ENCODE data around the gene NFATC2. TPM values are rescaled to one million over a fixed set of nuclear protein-coding genes. Genes with fewer than 3 reads are reported as not detected.
"Not testable (repeated sequence)": the region's sequence is repeated elsewhere in the genome, so short reads cannot be mapped to it uniquely, and the experiment has no call there.

The NFATC2 gene
- total RNA-seq, 2 experiments from 2014 or later = 35.8 to 36.5 TPM

DNA sequence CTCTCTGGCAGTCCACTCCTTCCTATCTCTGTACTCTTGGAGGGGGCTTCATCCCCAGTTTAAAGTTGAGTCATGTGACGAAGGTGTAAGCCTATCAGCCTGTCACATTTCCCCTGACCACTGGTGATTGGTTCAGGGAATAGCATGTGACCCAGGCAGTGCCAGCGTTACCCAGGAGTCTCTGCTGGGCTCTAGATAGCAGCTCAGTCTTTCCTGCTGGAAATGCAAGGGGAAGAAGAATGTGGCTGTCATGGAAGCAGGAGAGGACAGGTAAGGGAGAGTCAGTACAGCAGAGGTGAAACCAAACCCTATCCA lies 35.6 kb upstream of the NFATC2 start:
- Mint-ChIP-seq H3K36me3 (peaks cover 5% of the 10 kb centered on the region), H3K27ac (no peak overlapping the region), H3K9me3 (peaks cover 10% of the 10 kb centered on the region), H3K4me1 (ENCODE audit: low read depth) (peaks cover 20% of the 10 kb centered on the region), H3K27me3 (peaks cover 2% of the 10 kb centered on the region), H3K4me3 (no peak overlapping the region)
- intact Hi-C loops (cut with micrococcal nuclease) = no loop called here
- POLR2A ChIA-PET = no interaction called here
- CTCF ChIA-PET = interaction anchor here (0.9 kb wide), 1 partner anchor 8 kb away, joined by 3 read pairs; no protein-coding TSS in a partner anchor
- DNase-seq = no peak

DNA sequence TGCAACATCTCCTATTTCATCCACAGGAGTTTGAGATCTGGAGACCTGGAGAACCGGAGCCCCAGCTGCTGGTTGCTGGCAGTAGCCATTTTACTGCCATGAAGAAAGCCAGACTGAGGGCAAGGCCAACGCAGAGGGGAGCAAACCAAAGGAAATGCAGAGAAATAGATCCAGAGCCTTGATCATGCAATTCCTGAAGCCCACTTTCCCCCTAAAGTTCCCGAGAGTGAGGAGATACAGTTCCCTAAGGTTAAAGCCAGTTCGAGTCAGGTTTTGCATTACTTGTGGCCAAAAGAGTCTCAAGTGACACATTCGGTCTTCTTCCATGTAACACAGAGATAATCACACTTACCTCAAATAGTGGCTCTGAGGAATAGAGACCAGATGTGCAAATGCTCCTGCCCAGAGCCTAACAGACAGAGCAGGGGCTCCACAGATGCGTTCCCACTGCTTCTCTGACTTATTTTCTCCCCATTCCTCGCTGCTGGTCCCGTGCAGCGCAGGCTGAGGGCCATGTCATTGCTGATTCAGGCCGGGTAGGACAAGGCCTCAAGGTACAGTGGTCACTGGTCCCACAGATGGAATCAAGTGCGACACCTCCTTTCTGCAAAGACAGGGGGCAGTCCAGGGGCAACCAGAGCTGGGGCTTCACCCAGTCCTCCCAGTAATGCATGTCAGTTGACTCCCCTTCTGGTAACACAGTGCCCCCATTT lies 35.1 kb upstream of the NFATC2 start:
- Mint-ChIP-seq H3K27ac (no peak overlapping the region), H3K4me1 (ENCODE audit: low read depth) (peaks cover 20% of the 10 kb centered on the region), H3K9me3 (peaks cover 10% of the 10 kb centered on the region), H3K36me3 (peaks cover 5% of the 10 kb centered on the region), H3K4me3 (no peak overlapping the region), H3K27me3 (peaks cover 2% of the 10 kb centered on the region)
- POLR2A ChIA-PET = no interaction called here
- no peak for DNase-seq
- intact Hi-C loops (cut with micrococcal nuclease) = no loop called here
- CTCF ChIA-PET = interaction anchor here (0.9 kb wide), 1 partner anchor 8 kb away, joined by 3 read pairs; no protein-coding TSS in a partner anchor

DNA sequence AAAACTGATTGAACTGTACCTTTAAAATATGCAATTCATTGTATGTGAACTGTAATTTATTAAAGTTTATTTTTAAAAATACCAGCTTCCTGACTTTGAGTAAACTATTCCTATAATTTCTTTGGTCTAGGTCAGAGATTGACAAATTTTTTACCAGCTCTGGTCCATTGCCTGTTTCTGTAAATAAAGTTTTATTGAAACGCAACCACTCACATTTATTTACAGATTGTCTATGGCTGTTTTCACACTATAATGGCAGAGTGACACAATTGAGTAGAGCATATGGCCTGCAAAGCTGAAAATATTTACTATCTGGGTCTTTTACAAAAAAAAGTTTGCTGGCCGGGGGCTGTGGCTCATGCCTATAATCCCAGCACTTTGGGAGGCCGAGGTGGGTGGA lies 33.0 kb upstream of the NFATC2 start:
- intact Hi-C loops (cut with micrococcal nuclease) = no loop called here
- Mint-ChIP-seq H3K36me3 (peaks cover 5% of the 10 kb centered on the region), H3K27ac (no peak overlapping the region), H3K4me1 (ENCODE audit: low read depth) (peaks cover 20% of the 10 kb centered on the region), H3K4me3 (no peak overlapping the region), H3K27me3 (peaks cover 5% of the 10 kb centered on the region), H3K9me3 (peaks cover 10% of the 10 kb centered on the region)
- ChIA-PET POLR2A (no interaction called here), CTCF (interaction anchor here (0.6 to 2.1 kb wide), 3 partner anchors 19 to 102 kb away, joined by 3 to 6 read pairs (median 4); no protein-coding TSS in a partner anchor)
- no peak for DNase-seq

DNA sequence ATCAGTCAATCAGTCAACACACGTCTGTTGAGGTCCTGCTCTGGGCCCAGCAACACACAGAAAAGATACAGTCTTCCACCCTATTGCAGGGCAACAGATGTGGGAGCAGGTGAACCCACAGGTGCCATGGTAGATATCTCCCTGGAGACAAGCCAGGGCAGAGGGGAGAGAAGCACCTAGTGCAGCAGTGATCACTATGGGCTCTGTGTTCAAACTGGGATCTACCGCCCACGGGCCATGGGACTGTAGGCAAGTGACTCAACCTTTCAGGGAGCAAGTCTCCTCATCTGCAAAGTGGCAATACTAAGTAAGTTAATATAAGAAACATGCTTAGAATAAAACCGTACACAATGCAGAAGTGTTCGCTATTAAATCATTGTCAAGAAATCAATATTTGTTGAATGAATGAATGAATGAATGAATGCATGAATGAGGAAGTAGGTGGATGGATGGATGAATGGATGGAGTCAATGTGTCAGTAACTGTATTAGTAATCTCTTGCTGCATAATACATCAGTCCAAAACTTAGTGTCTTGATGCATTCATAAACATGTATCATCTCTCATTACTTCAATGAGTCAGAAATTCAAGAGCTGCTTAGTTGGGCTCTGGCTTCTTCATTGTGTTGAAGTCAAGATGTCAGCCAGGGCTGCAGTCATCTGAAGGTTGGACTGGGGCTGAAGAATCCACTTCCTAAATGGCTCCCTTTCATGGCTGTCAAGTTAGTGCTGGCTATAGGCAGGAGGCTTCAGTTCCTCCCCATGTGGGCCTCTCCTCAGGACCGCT lies 31.9 kb upstream of the NFATC2 start:
- H3K27me3 Mint-ChIP-seq = peaks cover 7% of the 10 kb centered on the region
- peaks cover 20% of the 10 kb centered on the region for H3K4me1 Mint-ChIP-seq (ENCODE audit: low read depth)
- CTCF ChIA-PET = interaction anchor here (0.9 to 2.1 kb wide), 2 partner anchors 20 to 22 kb away, joined by 3 to 6 read pairs; no protein-coding TSS in a partner anchor
- peaks cover 10% of the 10 kb centered on the region for H3K9me3 Mint-ChIP-seq
- peak; percentile 70 for DNase-seq
- peak overlapping the region; percentile 40 for H3K27ac Mint-ChIP-seq
- peaks cover 5% of the 10 kb centered on the region for H3K36me3 Mint-ChIP-seq
- POLR2A ChIA-PET = interaction anchor here (1.0 kb wide), 1 partner anchor 34 kb away, joined by 3 read pairs; no protein-coding TSS in a partner anchor
- no peak overlapping the region for H3K4me3 Mint-ChIP-seq
- intact Hi-C loops (cut with micrococcal nuclease) = loop anchor here (1.0 kb wide), 2 partner anchors 34 to 43 kb away; no protein-coding TSS in a partner anchor

DNA sequence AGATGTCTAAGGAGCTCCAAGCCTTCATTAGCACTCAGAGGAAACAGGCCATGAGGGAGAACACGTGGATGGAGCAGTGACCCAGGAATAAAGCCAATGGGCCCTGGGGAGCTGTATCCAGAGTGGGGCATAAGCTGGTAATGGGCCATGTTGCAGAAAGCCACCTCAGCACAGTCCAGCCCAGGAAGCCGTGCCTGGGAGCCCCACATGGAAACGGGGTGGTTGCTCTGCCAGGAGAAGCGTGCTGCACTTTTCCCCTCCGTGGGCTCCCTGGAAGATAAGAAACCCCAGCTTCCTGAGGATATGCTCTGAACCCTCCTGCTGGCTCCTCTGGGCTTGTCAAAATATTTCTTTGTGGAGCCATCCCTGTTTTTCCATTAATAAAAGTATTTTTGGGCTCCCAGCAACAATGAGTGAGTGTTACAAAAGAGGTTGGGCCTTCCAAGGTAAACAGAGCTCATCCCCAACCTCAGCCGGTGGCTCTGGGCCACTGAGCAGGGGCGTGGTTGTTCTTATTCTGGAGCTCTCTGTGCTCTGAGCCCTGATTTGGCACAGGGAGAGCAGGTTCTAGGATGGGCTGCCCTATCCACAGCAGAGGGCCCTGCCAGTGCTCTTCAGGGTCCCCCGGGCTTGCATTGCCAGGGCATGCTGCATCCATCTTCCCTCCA lies 31.2 kb upstream of the NFATC2 start:
- peaks cover 8% of the 10 kb centered on the region for H3K27me3 Mint-ChIP-seq
- peaks cover 11% of the 10 kb centered on the region for H3K9me3 Mint-ChIP-seq
- peaks cover 5% of the 10 kb centered on the region for H3K36me3 Mint-ChIP-seq
- H3K4me3 Mint-ChIP-seq = no peak overlapping the region
- H3K4me1 Mint-ChIP-seq (ENCODE audit: low read depth) = peaks cover 20% of the 10 kb centered on the region
- H3K27ac Mint-ChIP-seq = peak overlapping the region; percentile 40
- ChIA-PET POLR2A (interaction anchor here (1.1 to 1.4 kb wide), 2 partner anchors 24 to 169 kb away, joined by 4 to 6 read pairs; no protein-coding TSS in a partner anchor), CTCF (interaction anchor here (0.9 to 2.1 kb wide), 2 partner anchors 20 to 22 kb away, joined by 3 to 6 read pairs; no protein-coding TSS in a partner anchor)
- intact Hi-C loops (cut with micrococcal nuclease) = loop anchor here (1.0 kb wide), 2 partner anchors 35 to 42 kb away; no protein-coding TSS in a partner anchor
- DNase-seq = no peak

DNA sequence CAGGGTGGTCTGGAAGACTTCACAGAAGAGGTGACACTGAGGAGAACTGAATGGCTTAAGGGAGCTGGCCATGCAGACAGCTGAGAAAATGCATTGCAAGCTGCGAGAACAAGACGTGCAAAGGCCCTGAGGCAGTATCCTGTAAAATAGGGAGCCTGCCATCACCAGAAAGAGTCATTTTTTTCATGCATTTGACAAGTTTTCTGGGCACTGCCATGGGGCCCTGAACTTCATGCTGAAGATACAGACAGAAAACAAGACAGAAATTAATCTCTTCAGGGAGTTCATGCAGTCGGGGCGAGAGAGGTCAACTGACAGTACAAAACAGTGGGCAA lies 28.9 kb upstream of the NFATC2 start:
- peaks cover 5% of the 10 kb centered on the region for H3K36me3 Mint-ChIP-seq
- no peak overlapping the region for H3K4me3 Mint-ChIP-seq
- peaks cover 20% of the 10 kb centered on the region for H3K9me3 Mint-ChIP-seq
- H3K27ac Mint-ChIP-seq = no peak overlapping the region
- ChIA-PET CTCF (no interaction called here), POLR2A (no interaction called here)
- H3K27me3 Mint-ChIP-seq = peaks cover 6% of the 10 kb centered on the region
- intact Hi-C loops (cut with micrococcal nuclease) = no loop called here
- no peak for DNase-seq
- peaks cover 20% of the 10 kb centered on the region for H3K4me1 Mint-ChIP-seq (ENCODE audit: low read depth)

DNA sequence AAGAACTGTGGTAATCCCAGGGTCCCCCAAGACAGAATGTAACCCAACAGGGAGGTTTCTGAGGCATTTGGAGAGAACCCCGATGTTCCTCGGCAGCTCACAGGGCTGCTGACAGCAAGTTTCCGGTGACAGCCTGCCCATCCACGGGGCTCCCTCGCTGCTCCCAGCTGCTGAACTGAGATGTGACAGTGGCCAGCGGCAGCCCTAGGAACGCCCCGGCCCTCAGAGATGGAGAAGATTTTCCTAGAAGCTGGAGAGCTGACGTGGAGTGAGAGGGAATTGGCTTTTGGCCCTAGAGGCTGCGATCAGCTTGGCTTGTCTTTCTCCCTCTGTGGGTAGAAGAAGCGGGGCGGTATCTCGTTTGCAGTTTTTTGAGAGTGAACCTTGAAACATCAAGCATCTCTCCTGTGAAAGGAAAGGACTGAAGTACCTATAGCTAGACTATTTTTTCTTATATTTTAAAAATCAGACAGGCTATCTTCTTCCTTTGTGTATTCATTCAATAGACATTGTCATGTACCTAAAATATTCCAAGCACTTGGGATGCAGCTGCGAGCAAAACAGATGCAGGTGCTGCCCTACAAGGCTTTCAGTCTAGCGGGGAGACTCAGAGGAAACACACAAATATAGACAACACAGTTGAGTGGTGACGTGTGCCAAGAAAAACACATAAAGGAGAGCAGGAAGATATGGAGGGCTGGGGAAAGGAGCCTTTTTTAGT lies 28.4 kb upstream of the NFATC2 start:
- ChIA-PET CTCF (no interaction called here), POLR2A (no interaction called here)
- Mint-ChIP-seq H3K4me3 (no peak overlapping the region), H3K27me3 (peaks cover 6% of the 10 kb centered on the region), H3K4me1 (ENCODE audit: low read depth) (peaks cover 20% of the 10 kb centered on the region), H3K36me3 (peaks cover 5% of the 10 kb centered on the region), H3K9me3 (peaks cover 20% of the 10 kb centered on the region), H3K27ac (no peak overlapping the region)
- intact Hi-C loops (cut with micrococcal nuclease) = no loop called here
- DNase-seq = no peak

DNA sequence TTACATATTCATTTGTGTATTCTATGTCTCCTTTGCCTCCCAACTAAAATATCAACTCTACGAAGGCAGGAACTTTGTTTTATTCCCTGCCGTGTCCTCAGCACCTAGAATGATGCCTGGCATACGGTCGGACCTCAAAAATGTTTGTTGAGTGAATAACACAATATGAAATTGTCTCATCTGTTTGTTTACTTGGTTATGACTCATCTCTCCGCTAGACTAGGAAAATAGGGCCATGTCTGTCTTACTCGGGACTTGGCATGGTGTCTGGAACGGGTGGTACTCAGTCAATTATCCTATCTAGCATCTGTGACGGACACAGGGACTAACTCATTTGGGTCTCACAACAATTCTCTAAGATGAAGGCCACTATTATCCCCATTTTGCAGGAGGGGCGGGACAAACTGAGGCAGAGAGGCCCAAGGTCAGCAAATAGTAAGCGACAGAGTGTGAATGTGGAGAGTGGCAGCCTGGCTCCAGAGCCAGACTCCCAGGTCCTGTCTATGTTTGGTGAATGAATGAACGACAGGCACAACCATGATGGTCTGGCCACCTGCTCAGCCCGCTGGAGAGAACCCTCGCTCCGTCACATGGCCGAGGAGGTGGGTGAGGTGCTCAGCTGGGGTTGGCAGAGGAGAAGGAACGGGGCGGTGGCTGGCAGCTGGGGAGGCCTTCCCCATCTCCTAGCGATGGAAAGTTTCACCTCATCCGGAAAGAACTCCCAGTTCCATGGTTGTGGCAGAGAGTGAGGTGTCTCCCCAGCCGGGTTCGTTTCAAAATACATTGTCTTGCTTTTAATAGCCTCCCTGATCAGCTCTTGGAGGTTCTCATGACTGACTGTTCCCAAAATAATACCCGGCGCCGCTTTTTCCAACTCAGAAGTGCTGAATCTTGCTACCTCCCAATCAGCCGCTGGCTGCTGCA lies 27.6 kb upstream of the NFATC2 start:
- ChIA-PET CTCF (no interaction called here), POLR2A (no interaction called here)
- peaks cover 18% of the 10 kb centered on the region for H3K4me1 Mint-ChIP-seq (ENCODE audit: low read depth)
- H3K36me3 Mint-ChIP-seq = peaks cover 4% of the 10 kb centered on the region
- H3K27ac Mint-ChIP-seq = no peak overlapping the region
- peaks cover 18% of the 10 kb centered on the region for H3K9me3 Mint-ChIP-seq
- H3K4me3 Mint-ChIP-seq = no peak overlapping the region
- intact Hi-C loops (cut with micrococcal nuclease) = no loop called here
- no peak for DNase-seq
- peaks cover 6% of the 10 kb centered on the region for H3K27me3 Mint-ChIP-seq

DNA sequence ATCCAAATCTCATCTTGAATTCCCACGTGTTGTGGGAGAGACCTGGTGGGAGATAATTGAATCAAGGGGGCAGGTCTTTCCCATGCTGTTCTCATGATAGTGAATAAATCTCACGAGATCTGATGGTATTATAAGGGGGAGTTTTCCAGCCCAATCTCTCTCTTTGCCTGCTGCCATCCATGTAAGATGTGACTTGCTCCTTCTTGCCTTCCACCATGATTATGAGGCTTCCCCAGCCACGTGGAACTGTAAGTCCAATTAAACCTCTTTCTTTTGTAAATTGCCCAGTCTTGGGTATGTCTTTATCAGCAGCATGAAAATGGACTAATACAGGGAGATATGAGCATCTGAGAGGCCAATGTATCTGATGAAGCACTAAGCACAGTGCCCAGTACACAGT lies 26.0 kb upstream of the NFATC2 start:
- H3K27me3 Mint-ChIP-seq; H3K4me1 Mint-ChIP-seq (ENCODE audit: low read depth); H3K36me3 Mint-ChIP-seq; CTCF ChIA-PET; POLR2A ChIA-PET; DNase-seq; intact Hi-C loops (cut with micrococcal nuclease); H3K4me3 Mint-ChIP-seq; H3K27ac Mint-ChIP-seq: not testable (repeated sequence)
- H3K9me3 Mint-ChIP-seq = peaks cover 10% of the 10 kb centered on the region

DNA sequence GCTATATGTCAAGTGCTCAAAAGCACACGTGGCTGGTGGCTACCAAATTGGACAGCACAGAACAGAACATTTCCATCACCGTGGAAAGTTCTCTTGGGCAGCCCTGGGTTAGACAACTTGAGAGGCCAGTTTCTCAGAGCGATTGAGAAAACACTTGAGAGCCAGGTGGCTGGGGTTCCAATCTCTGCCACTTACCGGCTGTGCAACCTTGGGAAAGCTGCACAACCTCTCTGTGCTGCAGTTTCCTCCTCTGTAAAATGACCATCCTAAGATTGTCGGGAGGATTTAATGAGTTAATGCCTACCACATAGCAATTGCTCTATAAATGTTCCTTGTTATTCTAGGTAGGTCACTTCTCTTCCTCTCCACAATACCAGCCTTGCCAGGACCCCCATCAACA lies 25.1 kb upstream of the NFATC2 start:
- POLR2A ChIA-PET = no interaction called here
- intact Hi-C loops (cut with micrococcal nuclease) = no loop called here
- no peak overlapping the region for H3K27ac Mint-ChIP-seq
- peaks cover 10% of the 10 kb centered on the region for H3K9me3 Mint-ChIP-seq
- no peak overlapping the region for H3K4me3 Mint-ChIP-seq
- no peak for DNase-seq
- H3K36me3 Mint-ChIP-seq = no peaks in the 10 kb centered on the region
- CTCF ChIA-PET = interaction anchor here (1.0 kb wide), 1 partner anchor 189 kb away, joined by 3 read pairs; no protein-coding TSS in a partner anchor
- peaks cover 4% of the 10 kb centered on the region for H3K4me1 Mint-ChIP-seq (ENCODE audit: low read depth)
- H3K27me3 Mint-ChIP-seq = peaks cover 18% of the 10 kb centered on the region

DNA sequence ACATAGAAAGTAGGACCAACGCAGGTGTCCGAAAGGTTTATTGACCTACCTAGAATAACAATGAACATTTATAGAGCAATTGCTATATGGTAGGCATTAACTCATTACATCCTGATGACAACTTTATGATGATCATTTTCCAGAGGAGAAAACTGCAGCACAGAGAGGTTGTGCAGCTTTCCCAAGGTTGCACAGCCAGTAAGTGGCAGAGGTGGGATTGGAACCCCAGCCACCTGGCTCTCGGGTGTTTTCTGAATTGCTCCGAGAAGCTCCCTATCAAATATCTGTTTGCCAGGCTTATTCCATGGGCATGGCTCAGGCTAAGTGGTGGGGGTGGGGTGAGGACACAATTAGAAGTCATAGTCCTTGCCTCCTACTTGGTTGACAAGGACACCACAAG lies 24.1 kb upstream of the NFATC2 start:
- no peak for DNase-seq
- Mint-ChIP-seq H3K27ac (no peak overlapping the region), H3K9me3 (peaks cover 10% of the 10 kb centered on the region), H3K4me3 (no peak overlapping the region), H3K27me3 (peaks cover 22% of the 10 kb centered on the region), H3K36me3 (no peaks in the 10 kb centered on the region), H3K4me1 (ENCODE audit: low read depth) (peaks cover 7% of the 10 kb centered on the region)
- intact Hi-C loops (cut with micrococcal nuclease) = no loop called here
- POLR2A ChIA-PET = no interaction called here
- CTCF ChIA-PET = interaction anchor here (1.0 kb wide), 2 partner anchors 188 to 194 kb away, joined by 3 read pairs; no protein-coding TSS in a partner anchor

Data from activated CD4-positive, alpha-beta memory T cell treated with anti-CD3 and anti-CD28 coated beads for 36 hours (primary cell).